ENCODE data around the gene S100A6. TPM values are rescaled to one million over a fixed set of nuclear protein-coding genes. Genes with fewer than 3 reads are reported as not detected.

S100A6 gene
- total and polyA plus RNA-seq, 2 donors (not counting 1 experiment from before 2014, with no cell fraction given) = 1,280 to 4,042 TPM

DNA sequence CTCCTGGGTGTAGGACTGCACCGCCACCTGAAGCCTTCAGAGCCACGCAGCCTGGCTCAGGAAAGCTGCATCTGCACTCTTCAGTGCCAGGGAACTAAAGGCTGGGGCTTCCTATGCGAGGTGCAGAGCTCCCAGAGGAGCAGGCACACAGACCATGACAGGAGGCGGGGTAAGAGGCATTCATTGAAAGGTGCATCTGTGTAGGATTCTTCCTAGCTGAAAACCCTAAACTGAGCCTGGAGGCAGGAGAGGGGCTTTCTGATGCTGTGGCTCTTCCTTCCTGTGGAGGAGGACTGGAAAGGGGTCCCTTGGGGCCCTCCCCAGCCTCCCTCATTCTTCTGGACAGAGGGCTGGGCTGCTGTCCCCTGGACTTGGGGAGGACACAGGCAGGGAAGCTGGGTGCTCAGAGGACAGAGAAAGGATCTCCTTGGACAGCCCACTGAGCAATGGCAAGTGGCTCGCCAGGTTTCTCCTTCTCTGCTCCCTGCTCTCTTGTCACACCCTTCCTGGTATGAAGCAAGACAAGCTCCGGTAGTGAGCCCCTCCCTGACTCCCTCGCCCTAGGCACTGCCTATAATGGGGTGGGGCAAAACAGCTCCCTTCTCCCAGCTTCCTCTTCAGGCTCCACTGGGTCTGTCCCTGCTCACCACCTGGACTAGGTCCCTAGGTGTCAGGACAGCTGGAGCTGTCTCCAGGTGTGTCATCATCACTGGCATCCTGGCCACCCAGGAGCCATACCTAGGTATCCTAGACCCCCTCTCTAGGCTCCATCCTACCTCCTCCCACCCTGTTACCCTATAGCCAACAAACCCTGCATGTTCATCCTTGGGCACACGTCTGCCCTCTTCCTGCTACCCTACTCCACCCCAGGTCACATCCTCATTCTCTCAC is 20.0 kb downstream of the S100A6 start:
- Histone ChIP-seq H4K20me1 (ENCODE audit: control insufficient read depth, extremely low read depth, insufficient read depth, low read length) (no peaks in the 10 kb centered on the region), H3K79me2 (ENCODE audit: control insufficient read depth, insufficient read depth, low read length) (no peaks in the 10 kb centered on the region), H2AFZ (ENCODE audit: low read length) (no peak overlapping the region), H3K9ac (ENCODE audit: insufficient read depth, low read length) (no peak overlapping the region), H3K9me3 (ENCODE audit: control insufficient read depth, insufficient read depth, low read depth, low read length) (no peaks in the 10 kb centered on the region), H3K4me1 (ENCODE audit: control insufficient read depth, extremely low read depth, insufficient read depth, low read length) (no peaks in the 10 kb centered on the region), H3K4me2 (ENCODE audit: extremely low read depth, insufficient read depth, low read length) (no peak overlapping the region), H3K27ac (ENCODE audit: insufficient read depth, low read length) (no peak overlapping the region), H3K4me3 (replicated peaks in 1 of 4; ENCODE audit: control extremely low read depth in 1 of 4, insufficient read depth in 1 of 4, low read depth in 3 of 4, low read length in 4 of 4) (no peak overlapping the region), H3K27me3 (ENCODE audit: control insufficient read depth, insufficient read depth, low read length) (no peaks in the 10 kb centered on the region), H3K36me3 (ENCODE audit: control insufficient read depth, insufficient read depth, low read length) (no peaks in the 10 kb centered on the region)
- TF ChIP-seq EZH2 (IDR thresholded peaks at IDR 0.05; ENCODE audit: low read length, missing control alignments) = no peak
- TF ChIP-seq, protein P1, sequence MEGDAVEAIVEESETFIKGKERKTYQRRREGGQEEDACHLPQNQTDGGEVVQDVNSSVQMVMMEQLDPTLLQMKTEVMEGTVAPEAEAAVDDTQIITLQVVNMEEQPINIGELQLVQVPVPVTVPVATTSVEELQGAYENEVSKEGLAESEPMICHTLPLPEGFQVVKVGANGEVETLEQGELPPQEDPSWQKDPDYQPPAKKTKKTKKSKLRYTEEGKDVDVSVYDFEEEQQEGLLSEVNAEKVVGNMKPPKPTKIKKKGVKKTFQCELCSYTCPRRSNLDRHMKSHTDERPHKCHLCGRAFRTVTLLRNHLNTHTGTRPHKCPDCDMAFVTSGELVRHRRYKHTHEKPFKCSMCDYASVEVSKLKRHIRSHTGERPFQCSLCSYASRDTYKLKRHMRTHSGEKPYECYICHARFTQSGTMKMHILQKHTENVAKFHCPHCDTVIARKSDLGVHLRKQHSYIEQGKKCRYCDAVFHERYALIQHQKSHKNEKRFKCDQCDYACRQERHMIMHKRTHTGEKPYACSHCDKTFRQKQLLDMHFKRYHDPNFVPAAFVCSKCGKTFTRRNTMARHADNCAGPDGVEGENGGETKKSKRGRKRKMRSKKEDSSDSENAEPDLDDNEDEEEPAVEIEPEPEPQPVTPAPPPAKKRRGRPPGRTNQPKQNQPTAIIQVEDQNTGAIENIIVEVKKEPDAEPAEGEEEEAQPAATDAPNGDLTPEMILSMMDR (conservative IDR thresholded peaks at IDR 0.05 in 1 of 2, IDR thresholded peaks at IDR 0.05 in 1 of 2; ENCODE audit: low read depth in 1 of 2, low read length in 2 of 2) = no peak
- DNase-seq (ENCODE audit: low read depth in 2 of 2) = no peak

DNA sequence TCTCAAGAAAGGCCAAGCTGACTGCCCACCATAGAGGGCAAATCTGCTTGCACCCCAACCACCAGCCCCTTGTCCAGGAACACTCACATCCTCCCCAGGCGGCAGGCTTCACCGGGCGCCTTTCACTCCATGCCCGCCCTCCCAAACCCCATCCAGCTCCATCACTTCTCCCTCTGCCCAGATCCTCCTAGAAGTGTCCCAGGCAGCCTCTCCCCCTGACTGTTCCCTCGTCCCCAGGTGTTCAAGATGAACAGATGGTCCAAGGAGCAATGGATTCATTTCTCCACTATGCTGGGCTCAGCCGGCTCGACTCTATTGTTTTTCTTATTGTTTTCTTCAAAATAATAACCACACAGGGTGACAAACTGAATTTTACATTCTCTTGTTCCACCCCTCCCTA is 22.1 kb downstream of the S100A6 start:
- no peak overlapping the region for H3K4me3 ChIP-seq (replicated peaks in 1 of 4; ENCODE audit: control extremely low read depth in 1 of 4, insufficient read depth in 1 of 4, low read depth in 3 of 4, low read length in 4 of 4)

DNA sequence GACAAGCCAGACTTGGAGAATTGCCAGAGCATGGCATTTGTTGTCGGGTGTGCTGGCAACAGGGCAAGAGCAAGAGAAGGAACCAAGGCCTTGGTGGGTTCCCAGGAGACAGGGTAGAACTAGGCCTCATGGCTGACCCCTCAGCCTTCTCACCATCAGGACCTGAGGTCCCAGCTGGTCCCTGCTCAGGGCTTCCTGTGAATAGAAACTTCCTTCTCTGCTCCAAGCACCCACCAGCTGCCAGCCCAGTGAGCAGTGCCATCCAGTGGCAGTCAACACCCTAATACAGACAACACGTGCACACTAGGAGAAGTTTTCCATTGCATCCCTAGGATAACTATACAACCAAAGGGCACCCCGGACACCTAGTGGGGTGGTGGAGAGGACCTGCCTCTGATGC is 22.8 kb downstream of the S100A6 start:
- H3K4me1 ChIP-seq (ENCODE audit: control insufficient read depth, extremely low read depth, insufficient read depth, low read length) = peaks cover 2% of the 10 kb centered on the region
- no peak overlapping the region for H2AFZ ChIP-seq (ENCODE audit: low read length)
- no peaks in the 10 kb centered on the region for H3K9me3 ChIP-seq (ENCODE audit: control insufficient read depth, insufficient read depth, low read depth, low read length)
- no peak overlapping the region for H3K27ac ChIP-seq (ENCODE audit: insufficient read depth, low read length)
- no peaks in the 10 kb centered on the region for H3K36me3 ChIP-seq (ENCODE audit: control insufficient read depth, insufficient read depth, low read length)
- no peak overlapping the region for H3K9ac ChIP-seq (ENCODE audit: insufficient read depth, low read length)
- H4K20me1 ChIP-seq (ENCODE audit: control insufficient read depth, extremely low read depth, insufficient read depth, low read length) = no peaks in the 10 kb centered on the region
- no peak overlapping the region for H3K4me3 ChIP-seq (replicated peaks in 1 of 4; ENCODE audit: control extremely low read depth in 1 of 4, insufficient read depth in 1 of 4, low read depth in 3 of 4, low read length in 4 of 4)
- TF ChIP-seq EZH2 (IDR thresholded peaks at IDR 0.05; ENCODE audit: low read length, missing control alignments) = no peak
- TF ChIP-seq, protein P1 (conservative IDR thresholded peaks at IDR 0.05 in 1 of 2, IDR thresholded peaks at IDR 0.05 in 1 of 2; ENCODE audit: low read depth in 1 of 2, low read length in 2 of 2) = no peak
- H3K4me2 ChIP-seq (ENCODE audit: extremely low read depth, insufficient read depth, low read length) = no peak overlapping the region
- H3K79me2 ChIP-seq (ENCODE audit: control insufficient read depth, insufficient read depth, low read length) = no peaks in the 10 kb centered on the region
- no peaks in the 10 kb centered on the region for H3K27me3 ChIP-seq (ENCODE audit: control insufficient read depth, insufficient read depth, low read length)
- no peak for DNase-seq (ENCODE audit: low read depth in 2 of 2)

More for the DNA sequence above, 22.1 kb downstream of the S100A6 start:
- no peak overlapping the region for H3K4me2 ChIP-seq (ENCODE audit: extremely low read depth, insufficient read depth, low read length)
- H3K4me1 ChIP-seq (ENCODE audit: control insufficient read depth, extremely low read depth, insufficient read depth, low read length) = no peaks in the 10 kb centered on the region
- no peaks in the 10 kb centered on the region for H3K27me3 ChIP-seq (ENCODE audit: control insufficient read depth, insufficient read depth, low read length)
- DNase-seq (ENCODE audit: low read depth in 2 of 2) = no peak
- H3K27ac ChIP-seq (ENCODE audit: insufficient read depth, low read length) = no peak overlapping the region
- H4K20me1 ChIP-seq (ENCODE audit: control insufficient read depth, extremely low read depth, insufficient read depth, low read length) = no peaks in the 10 kb centered on the region
- no peak overlapping the region for H3K9ac ChIP-seq (ENCODE audit: insufficient read depth, low read length)
- TF ChIP-seq, protein P1 (conservative IDR thresholded peaks at IDR 0.05 in 1 of 2, IDR thresholded peaks at IDR 0.05 in 1 of 2; ENCODE audit: low read depth in 1 of 2, low read length in 2 of 2) = no peak
- no peak for TF ChIP-seq EZH2 (IDR thresholded peaks at IDR 0.05; ENCODE audit: low read length, missing control alignments)
- H3K36me3 ChIP-seq (ENCODE audit: control insufficient read depth, insufficient read depth, low read length) = no peaks in the 10 kb centered on the region
- H3K79me2 ChIP-seq (ENCODE audit: control insufficient read depth, insufficient read depth, low read length) = no peaks in the 10 kb centered on the region
- no peaks in the 10 kb centered on the region for H3K9me3 ChIP-seq (ENCODE audit: control insufficient read depth, insufficient read depth, low read depth, low read length)
- H2AFZ ChIP-seq (ENCODE audit: low read length) = no peak overlapping the region
